ENCODE results near the gene NDUFC2.

NDUFC2 gene

GRCh38 chr11:78069465-78069864 is 10.2 kb downstream of the NDUFC2 start:
- H3K4me3 ChIP-seq (ENCODE audit: low read length), result no peak overlapping the region
- DNase-seq (ENCODE audit: low read depth), result no peak
- TF ChIP-seq, protein P1, sequence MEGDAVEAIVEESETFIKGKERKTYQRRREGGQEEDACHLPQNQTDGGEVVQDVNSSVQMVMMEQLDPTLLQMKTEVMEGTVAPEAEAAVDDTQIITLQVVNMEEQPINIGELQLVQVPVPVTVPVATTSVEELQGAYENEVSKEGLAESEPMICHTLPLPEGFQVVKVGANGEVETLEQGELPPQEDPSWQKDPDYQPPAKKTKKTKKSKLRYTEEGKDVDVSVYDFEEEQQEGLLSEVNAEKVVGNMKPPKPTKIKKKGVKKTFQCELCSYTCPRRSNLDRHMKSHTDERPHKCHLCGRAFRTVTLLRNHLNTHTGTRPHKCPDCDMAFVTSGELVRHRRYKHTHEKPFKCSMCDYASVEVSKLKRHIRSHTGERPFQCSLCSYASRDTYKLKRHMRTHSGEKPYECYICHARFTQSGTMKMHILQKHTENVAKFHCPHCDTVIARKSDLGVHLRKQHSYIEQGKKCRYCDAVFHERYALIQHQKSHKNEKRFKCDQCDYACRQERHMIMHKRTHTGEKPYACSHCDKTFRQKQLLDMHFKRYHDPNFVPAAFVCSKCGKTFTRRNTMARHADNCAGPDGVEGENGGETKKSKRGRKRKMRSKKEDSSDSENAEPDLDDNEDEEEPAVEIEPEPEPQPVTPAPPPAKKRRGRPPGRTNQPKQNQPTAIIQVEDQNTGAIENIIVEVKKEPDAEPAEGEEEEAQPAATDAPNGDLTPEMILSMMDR (IDR thresholded peaks at IDR 0.05; ENCODE audit: insufficient read depth, low read depth, low read length, missing control alignments), result no peak

GRCh38 chr11:78067704-78068103 is 12.0 kb downstream of the NDUFC2 start:
- H3K4me3 ChIP-seq (ENCODE audit: low read length), result no peak overlapping the region
- TF ChIP-seq, protein P1 (IDR thresholded peaks at IDR 0.05; ENCODE audit: insufficient read depth, low read depth, low read length, missing control alignments), result no peak
- no peak for DNase-seq (ENCODE audit: low read depth)

GRCh38 chr11:78066471-78066870 is 13.2 kb downstream of the NDUFC2 start:
- TF ChIP-seq, protein P1 (IDR thresholded peaks at IDR 0.05; ENCODE audit: insufficient read depth, low read depth, low read length, missing control alignments), result no peak
- no peak for DNase-seq (ENCODE audit: low read depth)
- H3K4me3 ChIP-seq (ENCODE audit: low read length), result no peak overlapping the region

GRCh38 chr11:78065203-78065602 is 14.5 kb downstream of the NDUFC2 start:
- DNase-seq (ENCODE audit: low read depth), result no peak
- TF ChIP-seq, protein P1 (IDR thresholded peaks at IDR 0.05; ENCODE audit: insufficient read depth, low read depth, low read length, missing control alignments), result no peak

GRCh38 chr11:78063440-78064181 is 16.1 kb downstream of the NDUFC2 start, which contains the start of gene THRSP:
Gene THRSP, plus strand, starts transcription at chr11:78063861. Its CDS starts 21 bp downstream, at chr11:78063882.
- no peak for DNase-seq (ENCODE audit: low read depth)
- no peak within 1 kb of the TSS for H3K4me3 ChIP-seq (ENCODE audit: low read length)
- TF ChIP-seq, protein P1 (IDR thresholded peaks at IDR 0.05; ENCODE audit: insufficient read depth, low read depth, low read length, missing control alignments), result no peak

More at GRCh38 chr11:78065203-78065602, 14.5 kb downstream of the NDUFC2 start:
- H3K4me3 ChIP-seq (ENCODE audit: low read length), result no peak overlapping the region

GRCh38 chr11:78062671-78063070 is 17.0 kb downstream of the NDUFC2 start:
- TF ChIP-seq, protein P1 (IDR thresholded peaks at IDR 0.05; ENCODE audit: insufficient read depth, low read depth, low read length, missing control alignments), result no peak
- H3K4me3 ChIP-seq (ENCODE audit: low read length), result no peak overlapping the region
- no peak for DNase-seq (ENCODE audit: low read depth)

DNA sequence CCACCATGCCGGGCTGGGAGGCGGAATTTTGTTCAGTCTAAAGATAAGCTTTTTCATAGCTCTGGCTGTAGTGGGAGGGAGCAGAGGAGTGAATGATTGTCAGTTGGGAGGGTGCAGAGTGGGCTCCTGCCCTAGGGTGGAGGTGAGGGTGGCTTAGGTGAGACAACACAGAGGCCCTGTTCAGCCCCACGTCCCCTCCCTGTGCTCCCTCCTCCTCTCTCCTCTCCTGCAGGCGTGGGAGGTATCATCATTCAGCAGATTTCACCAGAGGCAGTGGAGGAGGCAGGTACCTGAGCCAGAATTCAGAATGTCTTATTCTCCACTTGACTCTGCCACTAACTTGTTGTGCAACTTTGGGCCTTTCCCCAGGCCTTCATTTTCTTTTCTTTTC is 17.7 kb downstream of the NDUFC2 start:
- TF ChIP-seq, protein P1 (IDR thresholded peaks at IDR 0.05; ENCODE audit: insufficient read depth, low read depth, low read length, missing control alignments), result no peak
- peak; percentile 17 for DNase-seq (ENCODE audit: low read depth)

More for the DNA sequence above, 17.7 kb downstream of the NDUFC2 start:
- no peak overlapping the region for H3K4me3 ChIP-seq (ENCODE audit: low read length)
